COLO829 (cell line): ENCODE results near the gene AP4M1.
"Not testable (repeated sequence)": the region's sequence is repeated elsewhere in the genome, so short reads cannot be mapped to it uniquely, and the experiment has no call there.

Experiments used
- DNase-seq: peaks from one replicate; pipeline ENCODE4 v3.0.0; 2012; ENCODE audit warnings: low spot score

Gene AP4M1

DNA sequence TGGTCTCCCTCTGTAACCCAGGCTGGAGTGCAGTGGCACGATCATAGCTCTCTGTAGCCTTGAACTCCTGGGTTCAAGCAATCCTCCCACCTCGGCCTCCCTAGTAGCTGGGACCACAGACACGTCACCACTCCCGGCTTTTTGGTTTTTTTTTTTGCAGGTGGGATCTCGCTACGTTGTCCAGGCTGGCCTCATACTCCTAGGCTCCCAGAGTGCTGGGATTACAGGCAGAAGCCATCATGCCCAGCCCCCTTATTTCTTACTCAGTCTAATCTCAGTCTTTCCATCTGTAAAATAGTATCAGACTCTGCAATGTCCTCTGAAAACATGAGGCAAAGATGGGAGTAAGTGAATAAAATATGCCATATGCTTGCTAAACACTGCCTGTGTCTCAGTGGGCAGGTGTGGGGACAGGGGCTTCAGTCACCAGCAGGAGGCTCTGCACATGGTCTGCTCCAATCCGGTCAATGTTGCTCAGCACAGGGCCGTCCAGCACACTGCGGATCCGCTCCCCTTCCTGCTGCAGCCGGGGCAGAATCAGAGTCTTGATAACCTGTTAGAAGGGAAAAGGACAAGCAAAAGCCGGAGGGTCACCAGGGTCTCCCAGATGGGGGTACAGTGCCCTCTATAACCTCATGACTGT lies 8.2 kb downstream of the AP4M1 start:
- no peak for DNase-seq

DNA sequence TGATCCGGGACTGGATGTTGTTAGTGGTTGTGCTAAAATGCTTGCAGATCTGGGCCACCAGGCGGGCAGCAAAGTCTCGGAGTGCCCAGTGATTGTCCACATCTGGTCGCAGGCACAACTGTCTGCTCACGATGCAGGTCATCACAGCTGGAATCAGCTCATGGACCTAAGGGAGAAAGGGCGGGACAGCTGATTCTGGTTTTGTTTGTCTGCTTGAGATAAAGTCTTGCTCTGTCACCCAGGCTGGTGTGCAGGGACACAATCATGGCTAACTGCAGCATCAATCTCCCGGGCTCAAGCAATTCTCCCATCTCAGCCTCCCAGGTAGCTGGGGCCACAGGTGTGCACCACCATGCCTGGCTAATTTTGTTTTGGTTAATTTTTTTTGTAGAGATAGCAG lies 9.7 kb downstream of the AP4M1 start:
- no peak for DNase-seq

DNA sequence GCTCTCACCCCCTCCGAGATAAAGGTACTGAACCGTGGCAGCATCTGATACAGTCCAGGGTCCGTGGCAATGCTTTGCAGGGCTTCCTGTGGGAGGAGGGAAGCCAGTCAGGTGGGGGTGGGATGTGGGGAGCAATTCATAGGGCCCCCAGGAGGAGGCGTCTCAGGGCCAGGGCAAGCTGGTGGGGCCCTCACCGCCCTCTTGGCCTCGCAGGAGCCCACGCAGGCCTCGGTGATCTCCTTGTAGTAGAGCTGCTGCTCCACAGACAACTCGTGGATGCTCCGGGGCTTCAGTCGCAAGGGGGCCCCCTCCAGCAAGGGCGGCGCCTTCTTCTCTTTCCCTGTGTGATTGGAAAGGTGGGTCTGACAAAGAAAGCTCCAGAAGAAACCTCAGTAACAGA lies 10.5 kb downstream of the AP4M1 start:
- no peak for DNase-seq

DNA sequence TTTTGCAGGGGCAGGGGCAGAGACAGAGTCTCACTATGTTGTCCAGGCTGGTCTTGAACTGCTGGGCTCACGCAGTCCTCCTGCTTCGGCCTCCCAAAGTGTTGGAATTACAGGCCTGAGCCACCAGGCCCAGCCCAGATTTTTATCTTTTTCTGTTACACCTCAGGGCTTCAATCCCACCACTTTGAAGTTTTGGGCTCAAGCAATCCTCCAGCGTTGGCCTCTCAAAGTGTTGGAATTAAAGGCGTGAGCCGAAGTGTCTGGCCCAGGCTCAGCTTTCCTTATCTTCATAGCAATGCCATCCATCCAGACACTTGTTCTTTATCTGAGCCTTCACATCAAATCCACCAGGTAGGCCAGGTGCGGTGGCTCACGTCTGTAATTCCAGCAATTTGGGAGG lies 13.6 kb downstream of the AP4M1 start:
- DNase-seq: no peak

DNA sequence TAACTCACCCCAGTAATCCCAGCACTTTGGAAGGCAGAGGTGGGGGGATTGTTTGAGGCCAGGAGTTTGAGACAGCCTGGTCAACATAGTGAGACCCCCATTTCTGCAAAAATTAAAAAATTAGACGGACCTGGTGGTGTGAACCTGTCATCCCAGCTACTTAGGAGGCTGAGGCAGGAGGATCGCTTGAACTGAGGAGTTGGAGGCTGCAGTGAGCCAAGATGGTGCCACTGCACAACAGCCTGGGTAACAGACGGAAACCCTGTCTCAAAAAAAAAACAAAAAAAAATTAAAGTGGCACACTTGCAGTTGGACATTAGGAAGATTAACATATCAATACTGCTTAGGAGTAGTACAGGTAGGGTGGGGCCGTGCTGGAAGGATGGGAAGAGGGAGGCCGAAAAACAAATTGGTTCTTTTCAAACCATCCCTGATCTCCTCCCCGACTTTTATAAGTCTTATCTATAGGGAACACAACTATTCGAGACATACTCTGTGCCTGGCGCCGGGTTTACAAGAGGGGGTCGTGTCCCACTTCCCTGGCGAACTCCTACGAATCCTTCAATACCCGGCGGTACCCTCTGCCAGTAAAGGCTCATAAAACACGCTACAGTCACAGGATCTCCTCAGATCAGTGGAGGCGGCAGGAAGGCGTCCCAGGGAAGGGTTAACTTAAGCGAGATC lies 17.1 kb downstream of the AP4M1 start:
- no peak for DNase-seq

DNA sequence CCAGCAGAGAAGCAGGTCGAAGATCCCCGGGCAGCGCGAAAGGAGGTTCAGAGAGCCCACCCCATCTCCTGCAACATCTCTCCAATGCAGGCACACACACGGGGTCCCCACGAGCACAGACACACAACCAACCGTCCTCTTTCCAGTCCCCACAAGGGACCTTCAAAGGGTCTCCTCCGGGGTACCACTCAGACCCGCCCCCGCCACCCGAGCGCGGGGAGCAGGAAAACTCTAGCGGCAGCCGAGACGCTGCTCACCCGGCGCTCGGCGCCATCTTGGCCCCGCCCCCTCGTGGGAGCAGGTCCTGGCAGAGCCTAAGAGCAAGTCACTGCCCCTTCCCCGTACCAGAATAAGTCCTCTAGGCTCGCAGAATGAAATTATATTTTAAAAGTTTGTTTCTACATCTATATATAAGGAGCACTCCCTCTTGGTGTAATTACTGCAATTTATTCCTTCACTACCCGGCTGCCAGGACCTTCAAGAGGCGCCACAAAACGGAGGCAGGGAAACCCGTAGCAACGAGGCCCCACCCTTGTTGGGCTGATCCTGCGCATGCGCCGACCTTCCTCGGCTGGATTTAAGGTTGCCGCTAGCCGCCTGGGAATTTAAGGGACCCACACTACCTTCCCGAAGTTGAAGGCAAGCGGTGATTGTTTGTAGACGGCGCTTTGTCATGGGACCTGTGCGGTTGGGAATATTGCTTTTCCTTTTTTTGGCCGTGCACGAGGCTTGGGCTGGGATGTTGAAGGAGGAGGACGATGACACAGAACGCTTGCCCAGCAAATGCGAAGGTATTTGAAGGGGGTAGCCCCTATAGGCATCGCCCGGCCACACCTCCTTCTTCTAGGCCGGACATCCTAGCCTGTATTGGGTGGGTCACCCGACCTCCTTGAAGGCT lies 17.9 kb downstream of the AP4M1 start, which contains the start of the genes CNPY4 and TAF6:
Gene CNPY4, plus strand, starts transcription at position 563 of the 898 bp plus-strand sequence. Its CDS starts 111 bp downstream, at position 674.
Gene TAF6, minus strand, starts transcription at position 287 of the 898 bp plus-strand sequence. CDS start 5,149 bp downstream, outside the sequence.
- DNase-seq: peak; percentile 100

DNA sequence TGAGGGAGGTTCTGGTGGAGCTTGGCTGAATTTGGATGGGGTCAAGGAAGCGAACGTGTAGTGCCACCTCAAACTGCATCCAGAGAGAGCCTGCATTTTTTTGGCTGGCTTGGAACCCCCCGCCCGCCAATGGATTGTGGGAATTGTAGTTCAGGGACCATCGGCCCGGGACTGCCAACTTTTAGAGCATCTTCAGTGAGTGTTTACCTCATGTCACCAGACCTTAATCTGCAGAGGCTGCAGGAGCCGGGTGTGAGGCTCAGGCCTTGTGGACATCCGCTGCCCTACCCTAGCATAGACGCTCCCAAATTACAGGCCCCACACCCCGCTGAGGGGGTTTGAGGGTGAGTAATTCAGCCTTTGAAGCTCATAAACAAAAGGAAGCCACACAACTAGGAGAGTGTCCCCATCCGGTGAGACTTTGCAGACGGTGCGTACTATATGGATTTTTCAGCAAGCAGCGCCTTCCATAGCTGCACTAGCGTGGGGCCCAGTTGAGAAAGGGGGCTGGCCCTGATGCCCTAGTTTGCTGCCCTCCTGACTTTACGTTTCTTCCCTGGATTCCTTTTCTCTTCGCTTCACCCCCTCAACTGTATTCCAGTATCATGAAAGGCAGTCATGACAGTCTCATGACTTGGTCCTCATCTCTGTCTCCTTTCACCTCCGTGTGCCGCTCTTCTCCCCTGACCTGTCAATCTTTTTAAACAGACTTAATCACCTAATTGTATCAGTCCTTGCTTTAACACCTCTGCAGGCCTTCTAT lies 18.7 kb downstream of the AP4M1 start:
- peak; percentile 85 for DNase-seq

DNA sequence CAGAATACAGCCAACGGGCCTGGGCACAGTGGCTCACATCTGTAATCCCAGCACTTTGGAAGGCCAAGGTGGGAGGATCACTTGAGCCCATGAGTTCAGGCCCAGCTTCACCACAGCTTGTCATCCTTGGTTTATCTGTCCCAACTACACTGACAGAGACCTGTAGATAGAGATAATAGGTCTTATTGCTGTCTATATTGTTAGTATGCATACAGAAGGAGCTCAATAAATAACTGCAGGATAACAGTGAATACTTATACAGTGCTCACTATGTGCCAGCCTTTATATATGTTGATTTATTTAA lies 19.2 kb downstream of the AP4M1 start:
- DNase-seq: no peak

DNA sequence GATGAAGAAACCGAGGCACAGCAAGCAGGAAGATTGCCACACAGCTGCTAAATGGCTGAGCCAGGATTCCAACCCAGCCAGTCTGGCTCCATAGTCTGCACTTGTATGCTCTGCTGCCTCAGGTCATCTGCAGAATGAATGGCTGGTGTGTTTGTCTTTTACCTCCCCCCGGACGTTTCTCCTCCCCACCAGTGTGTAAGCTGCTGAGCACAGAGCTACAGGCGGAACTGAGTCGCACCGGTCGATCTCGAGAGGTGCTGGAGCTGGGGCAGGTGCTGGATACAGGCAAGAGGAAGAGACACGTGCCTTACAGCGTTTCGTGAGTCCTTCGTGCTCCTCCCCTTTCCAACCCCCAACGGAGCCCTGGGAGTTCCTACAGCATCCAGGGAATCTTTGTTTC lies 20.6 kb downstream of the AP4M1 start:
- DNase-seq: peak; percentile 88

DNA sequence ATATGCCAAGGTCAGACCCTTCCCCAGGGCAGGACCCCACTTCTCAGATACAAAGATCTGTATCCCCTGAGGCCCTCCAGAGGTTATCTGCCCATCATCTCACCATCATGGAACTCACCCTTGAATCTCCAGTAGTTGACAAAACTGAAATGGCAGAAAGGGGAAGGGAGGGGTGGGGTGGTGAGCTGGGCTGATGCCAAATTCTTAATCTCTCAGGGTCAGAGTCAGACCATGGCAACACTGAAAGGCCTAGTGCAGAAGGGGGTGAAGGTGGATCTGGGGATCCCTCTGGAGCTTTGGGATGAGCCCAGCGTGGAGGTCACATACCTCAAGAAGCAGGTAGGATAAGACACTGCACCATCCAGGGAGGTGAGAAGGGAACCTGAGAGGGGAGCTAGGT lies 21.1 kb downstream of the AP4M1 start:
- DNase-seq: no peak

DNA sequence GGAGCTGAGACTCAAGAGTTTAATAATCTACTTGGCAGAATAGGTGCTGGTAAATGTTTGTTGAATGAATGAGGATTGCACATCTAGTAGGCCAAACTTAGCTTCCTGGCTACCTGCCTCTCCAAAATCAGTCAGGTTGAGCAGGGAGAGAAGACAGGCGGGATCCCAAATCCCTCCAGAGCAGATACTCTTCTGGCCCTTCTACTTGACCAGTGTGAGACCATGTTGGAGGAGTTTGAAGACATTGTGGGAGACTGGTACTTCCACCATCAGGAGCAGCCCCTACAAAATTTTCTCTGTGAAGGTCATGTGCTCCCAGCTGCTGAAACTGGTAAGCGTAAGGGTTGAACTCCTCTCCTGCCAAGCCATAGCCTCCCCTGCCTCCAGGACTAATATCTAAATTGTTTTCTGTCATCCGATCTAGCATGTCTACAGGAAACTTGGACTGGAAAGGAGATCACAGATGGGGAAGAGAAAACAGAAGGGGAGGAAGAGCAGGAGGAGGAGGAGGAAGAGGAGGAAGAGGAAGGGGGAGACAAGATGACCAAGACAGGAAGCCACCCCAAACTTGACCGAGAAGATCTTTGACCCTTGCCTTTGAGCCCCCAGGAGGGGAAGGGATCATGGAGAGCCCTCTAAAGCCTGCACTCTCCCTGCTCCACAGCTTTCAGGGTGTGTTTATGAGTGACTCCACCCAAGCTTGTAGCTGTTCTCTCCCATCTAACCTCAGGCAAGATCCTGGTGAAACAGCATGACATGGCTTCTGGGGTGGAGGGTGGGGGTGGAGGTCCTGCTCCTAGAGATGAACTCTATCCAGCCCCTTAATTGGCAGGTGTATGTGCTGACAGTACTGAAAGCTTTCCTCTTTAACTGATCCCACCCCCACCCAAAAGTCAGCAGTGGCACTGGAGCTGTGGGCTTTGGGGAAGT lies 23.1 kb downstream of the AP4M1 start:
- DNase-seq: no peak

DNA sequence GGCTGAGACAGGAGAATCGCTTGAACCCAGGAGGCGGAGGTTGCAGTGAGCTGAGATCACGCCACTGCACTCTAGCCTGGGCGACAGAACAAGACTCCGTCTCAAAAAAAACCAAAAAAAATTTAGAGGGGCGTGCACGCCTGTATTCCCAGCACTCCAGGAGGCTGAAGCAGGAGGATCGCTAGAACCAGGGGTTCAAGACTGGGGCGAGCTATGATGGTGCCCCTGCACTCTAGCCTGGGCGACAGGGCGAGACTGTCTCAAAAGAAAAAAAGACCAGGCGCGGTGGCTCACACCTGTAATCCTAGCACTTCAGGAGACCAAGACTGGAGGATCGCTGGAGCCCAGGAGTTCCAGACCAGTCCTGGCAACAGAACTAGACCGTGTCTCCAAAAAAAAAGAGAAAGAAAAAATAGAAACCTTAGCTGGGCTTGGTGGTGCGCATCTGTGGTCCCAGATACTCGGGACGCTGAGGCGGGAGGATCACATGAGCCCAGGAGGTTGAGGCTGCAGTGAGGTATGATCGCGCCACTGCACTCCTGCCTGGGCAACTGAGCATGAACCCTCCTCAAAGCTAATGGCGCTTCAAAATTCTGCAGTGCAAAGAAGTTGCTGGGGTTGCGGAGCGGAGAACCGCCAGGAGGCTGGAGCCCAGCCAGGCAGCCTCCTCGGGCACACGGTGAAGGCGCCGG lies 24.9 kb downstream of the AP4M1 start:
- no peak for DNase-seq

DNA sequence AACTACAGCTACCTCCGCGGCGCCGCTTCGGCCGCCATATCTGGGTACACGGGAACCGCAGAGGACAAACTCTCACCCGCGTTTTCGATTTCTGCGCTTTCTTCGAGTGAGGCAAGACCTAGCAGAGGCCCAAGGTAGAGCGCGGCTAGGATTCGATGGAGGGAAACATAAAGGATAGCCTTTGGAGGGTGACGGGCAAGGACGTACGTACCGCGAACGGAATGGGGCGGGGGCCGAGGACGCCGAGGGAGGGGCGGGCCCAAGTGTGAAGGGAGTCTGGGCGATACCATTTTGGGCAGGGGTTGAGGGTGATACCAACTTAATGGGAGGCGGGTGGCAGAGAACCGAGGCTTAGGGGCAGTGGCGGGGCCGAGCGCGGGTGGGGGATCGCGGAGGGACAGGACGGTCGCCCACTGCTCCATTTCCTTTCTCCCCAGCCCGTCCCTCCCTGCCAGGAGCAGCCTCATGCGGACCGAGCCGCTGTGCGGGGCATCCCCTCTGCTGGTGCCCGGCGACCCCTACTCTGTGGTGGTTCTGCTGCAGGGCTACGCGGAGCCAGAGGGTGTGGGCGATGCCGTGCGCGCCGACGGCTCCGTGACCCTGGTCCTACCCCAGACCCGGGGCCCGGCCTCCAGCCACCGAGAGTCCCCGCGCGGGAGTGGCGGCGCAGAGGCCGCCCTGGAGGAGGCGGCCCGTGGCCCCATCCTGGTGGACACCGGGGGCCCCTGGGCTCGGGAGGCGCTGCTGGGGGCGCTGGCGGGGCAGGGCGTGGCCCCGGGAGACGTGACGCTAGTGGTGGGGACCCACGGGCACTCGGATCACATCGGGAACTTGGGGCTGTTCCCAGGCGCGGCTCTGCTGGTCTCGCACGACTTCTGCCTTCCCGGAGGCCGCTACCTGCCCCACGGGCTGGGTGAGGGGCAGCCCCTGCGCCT lies 25.8 kb downstream of the AP4M1 start, which contains the start of gene MBLAC1:
Gene MBLAC1, plus strand, starts transcription at position 37 of the 935 bp plus-strand sequence. Its CDS starts 429 bp downstream, at position 466.
- peak; percentile 89 for DNase-seq

DNA sequence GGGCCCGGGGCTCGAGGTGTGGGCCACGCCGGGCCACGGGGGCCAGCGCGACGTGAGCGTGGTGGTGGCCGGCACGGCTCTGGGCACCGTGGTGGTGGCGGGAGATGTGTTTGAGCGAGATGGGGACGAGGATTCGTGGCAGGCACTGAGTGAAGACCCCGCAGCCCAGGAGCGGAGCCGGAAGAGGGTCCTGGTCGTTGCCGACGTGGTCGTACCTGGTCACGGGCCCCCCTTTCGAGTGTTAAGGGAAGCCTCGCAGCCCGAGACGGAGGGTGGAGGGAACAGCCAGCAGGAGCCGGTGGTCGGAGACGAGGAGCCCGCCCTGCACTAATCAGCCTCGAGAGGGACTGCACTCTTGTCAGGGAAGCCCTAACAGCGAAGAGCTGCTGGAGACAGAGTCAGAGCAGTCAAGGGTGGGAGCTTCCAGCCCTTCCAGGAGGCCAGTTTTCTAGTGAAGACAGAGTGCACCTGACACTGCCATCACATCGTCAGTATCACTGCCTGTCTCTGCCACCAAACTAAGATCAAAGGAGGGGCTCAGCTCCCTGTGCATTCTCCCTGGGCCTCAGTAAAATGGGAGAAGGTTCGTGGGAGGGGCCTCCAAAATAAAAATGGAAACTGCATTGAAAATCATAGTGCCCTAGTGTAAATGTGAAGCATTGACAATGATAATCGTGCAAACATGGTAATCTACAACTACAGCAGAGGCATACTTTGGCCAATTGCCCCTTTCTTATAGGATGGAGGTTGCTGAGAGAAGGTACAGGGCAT lies 26.6 kb downstream of the AP4M1 start:
- no peak for DNase-seq

DNA sequence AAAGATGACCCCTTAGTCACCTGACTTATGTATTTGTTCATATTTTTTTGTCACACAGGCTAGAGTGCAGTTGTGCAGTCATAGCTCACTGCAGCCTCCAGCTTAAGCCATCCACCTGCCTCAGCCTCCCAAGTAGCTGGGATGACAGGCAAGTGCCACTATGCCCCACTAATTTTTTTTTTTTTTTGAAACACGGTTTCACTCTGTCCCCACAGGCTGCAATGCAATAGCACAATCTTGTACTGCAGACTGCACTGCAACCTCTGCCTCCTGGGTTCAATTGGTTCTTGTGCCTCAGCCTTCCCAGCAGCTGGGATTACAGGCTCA lies 27.2 kb downstream of the AP4M1 start:
- DNase-seq: no peak

DNA sequence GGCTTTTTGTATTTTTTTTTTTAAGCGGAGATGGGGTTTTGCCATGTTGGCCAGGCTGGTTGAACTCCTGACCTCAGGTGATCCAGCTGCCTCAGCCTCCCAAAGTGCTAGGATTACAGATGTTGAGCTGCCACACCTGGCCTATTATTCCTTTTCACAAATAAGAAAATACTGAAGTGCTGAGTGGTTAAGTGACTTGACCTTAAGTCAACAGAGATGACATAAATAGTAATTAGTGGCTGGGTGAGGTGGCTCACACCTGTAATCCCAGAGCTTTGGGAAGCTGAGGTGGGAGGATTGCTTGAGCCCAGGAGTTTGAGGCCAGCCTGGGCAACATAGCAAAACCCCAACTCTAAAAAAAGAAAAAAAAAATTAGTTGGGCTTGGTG lies 28.8 kb downstream of the AP4M1 start:
- DNase-seq: not testable (repeated sequence)

DNA sequence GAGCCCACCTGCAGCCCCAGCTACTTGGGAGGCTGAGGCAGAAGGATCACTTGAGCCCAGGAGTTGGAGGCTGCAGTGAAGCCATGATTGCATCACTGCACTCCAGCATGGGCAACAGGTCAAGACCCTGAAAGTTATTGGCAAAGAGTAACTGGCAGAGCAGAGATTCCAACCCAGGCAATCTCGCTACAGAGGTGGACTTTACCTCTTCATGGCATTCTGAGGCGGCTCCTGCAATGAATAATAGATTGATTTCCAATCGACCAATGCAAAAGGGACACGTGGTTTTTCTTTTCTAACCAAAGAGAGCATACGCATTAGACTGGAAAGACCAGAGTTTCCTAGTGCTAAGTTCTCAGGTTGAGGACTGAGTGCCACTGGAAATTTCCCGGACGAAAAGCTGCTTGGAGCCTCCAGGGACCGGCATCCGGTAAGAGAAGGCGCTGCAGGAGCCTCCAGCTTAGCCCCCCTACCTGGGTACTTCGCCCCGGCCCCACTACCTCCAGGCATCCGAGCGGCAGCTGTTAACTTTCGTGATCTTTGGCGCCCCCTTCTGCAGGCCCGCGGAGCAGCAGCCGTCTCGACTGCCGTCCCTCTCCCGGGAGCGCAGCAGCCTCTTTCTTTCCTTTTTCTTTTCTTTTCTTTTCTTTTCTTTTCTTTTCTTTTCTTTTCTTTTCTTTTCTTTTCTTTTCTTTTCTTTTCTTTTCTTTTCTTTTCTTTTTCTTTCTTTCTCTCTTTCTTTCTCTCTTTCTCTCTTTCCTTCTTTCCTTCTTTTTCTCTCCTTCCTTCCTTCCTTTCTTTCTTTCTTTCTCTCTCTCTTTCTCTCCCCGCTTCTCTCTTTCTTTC lies 29.4 kb downstream of the AP4M1 start:
- peak; percentile 75 for DNase-seq

DNA sequence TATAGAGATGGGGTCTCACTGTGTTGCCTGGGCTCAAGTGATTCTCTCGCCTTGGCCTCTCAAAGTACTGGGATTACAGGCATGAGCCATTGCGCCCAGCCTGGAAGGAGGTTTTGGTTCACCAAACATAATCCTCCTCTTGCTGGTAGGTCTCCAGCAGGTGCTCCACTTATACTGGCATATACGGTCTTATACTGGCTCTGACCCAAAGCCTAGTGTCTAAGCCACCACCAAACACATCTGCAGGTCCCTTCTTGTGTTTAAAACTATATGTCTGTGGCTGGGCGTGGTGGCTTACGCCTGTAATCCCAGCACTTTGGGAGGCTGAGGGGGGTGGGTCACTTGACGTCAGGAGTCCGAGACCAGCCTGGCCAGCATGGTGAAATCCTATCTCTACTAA lies 30.7 kb downstream of the AP4M1 start:
- DNase-seq: no peak
